ENCODE results near the gene TMEM171. TPM values are rescaled to one million over a fixed set of nuclear protein-coding genes. Genes with fewer than 3 reads are reported as not detected.
A peak's percentile ranks its signal among the peaks of the same experiment; 100 is the strongest.

TMEM171 gene, protein sequence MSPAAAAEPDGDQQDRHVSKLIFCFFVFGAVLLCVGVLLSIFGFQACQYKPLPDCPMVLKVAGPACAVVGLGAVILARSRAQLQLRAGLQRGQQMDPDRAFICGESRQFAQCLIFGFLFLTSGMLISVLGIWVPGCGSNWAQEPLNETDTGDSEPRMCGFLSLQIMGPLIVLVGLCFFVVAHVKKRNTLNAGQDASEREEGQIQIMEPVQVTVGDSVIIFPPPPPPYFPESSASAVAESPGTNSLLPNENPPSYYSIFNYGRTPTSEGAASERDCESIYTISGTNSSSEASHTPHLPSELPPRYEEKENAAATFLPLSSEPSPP
- total RNA-seq (2014; rRNA removed; shearing (Covaris generic)): 9.4 and 11.9 TPM in 2 replicates

DNA sequence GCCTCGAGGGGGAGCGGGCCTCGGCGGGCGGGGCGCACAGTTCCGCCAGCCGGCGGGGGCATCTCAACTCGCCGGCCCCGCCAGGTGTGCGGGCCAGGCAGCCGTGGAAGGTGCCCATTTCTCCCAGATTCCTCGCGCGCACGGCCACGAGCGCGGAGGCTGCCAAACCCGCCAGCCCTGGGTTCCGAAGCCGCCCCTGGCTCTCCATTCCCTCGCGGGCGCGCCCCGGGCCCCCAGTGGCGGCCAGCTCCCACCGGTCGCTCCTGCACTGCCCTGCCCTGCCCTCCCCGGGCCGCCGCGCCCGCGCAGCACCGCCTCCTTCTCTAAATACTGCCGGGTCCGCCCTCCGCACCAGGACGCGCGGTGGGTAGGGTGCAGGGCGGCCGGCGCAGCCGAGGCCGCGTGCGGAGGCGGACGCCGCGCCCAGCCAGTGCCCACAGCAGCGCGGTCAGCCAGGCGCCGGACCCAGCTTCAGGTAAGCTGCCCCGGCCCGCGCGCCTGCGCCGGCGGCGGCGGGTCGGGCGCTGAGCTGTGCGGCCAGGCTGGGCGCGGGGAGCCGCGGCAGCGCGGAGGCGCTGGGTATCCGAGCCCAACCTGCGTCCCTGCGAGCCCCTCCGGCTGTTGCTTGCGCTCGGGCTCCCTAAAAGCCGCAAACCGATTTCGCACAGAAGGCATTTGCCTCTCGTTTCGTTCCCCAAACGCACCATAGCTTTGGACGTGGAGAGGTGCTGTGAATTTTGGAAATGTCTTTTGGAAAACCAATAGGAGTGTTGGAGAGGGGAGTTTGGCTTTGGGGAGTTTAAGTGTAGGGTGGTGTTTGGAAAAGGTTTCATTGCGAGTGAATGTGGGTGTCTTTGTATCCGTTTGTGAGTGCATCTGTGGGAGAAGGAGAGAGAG is at the start of gene TMEM171:
Gene TMEM171, plus strand, starts transcription at position 354 of the 897 bp plus-strand sequence. CDS start 2,799 bp downstream, outside the sequence.
- DNase-seq (ENCODE audit: low read depth): peak; percentile 39

DNA sequence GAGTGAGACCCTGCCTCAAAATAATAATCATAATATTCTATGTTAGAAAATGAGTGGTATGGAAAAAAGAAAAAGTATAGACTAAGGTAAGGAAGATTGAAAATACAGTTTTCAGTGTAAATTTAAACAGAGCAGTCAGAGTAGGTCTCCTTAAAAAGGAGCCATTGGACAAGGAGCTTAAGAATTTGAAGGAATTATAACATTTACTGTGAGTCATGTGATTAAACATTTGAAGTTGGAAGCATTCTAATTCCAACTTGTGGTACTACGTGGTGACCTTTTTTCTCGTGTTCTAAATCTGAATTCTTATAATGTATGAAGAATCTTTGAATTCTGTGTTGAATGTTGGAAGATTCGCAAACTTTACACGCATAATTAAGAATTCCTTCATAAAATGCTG is 39.3 kb upstream of the TMEM171 start:
- no peak for DNase-seq (ENCODE audit: low read depth)

DNA sequence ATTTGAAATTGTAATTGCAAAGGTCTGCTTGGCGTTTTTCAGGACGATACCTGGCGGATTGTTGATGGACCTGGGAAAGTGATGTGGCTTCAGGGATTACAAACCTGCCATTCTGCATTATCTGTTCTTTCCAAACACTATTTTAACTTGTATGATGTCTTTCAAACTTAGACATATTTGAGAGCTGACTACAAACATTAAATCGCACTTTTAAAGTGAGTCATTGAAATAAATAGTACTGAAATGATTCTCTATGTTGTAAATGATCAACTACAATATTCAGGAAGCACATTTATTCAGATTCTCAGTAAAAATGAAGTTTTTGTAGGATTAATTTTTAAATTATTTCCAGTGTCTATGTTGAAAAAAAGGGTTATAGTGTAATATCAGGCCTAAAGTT is 32.3 kb upstream of the TMEM171 start:
- DNase-seq (ENCODE audit: low read depth): no peak

DNA sequence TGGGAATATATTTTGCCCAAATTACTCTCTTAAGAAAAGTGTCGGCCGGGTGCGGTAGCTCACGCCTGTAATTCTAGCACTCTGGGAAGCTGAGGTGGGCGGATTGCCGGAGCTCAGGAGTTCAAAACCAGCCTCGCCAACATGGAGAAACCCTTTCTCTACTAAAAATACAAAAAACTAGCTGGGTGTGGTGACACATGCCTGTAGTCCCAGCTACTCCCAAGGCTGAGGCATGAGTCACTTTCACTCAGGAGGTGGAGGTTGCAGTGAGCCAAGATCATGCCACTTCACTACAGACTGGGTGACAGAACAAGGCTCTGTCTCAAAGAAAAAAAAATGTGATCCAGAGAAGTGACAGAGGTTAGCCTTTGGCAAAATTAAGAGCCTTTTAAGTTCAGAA is 26.4 kb upstream of the TMEM171 start:
- DNase-seq (ENCODE audit: low read depth): peak; percentile 81

DNA sequence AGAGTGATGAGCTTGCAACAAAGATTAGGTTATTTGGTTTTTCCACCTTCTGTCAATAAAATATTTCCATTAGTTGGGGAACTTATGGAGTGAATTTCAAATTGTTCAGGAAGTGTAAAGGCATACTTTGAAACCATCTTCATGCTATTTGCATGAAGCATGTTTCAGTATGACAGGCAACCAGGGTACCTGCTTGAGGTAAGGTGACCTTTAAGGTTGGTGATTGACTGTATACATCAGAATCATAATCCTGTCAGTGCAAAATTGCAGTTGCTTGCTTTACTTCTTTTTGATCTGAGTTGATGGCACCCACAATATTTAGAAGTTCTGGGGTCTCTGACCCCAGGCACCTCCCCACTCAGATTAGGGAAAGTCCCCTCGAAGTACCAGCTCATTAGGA is 26.0 kb upstream of the TMEM171 start:
- DNase-seq (ENCODE audit: low read depth): no peak

DNA sequence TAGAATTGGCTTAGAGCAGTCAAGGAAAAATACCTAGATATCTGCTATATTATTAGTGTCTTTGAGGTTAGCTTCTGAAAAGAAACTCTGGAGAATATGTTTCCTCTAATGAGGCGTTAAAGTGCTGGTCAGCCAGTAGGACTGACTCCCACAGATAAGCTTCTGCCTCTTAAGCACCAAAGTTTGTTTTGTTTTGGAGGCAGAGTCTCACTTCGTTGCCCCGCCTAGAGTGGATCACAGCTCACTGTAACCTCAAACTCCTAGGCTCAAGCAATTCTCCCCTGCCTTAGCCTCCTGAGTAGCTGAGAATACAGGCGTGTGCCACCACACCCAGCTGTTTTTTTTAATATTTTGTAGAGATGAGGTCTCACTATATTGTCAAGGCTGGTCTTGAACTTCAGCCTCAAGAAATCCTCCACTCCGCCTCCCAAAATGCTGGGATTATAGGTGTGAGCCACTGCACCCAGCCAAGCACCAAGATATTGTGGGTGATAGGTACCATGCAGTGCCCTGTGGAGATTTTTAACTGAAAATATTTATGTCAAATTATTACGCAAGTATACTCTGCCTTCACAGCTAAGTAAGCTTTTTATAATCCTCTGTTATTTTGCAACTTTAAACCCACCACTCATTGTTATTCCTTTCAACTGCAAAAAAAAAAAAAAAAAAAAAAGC is 24.7 kb upstream of the TMEM171 start:
- no peak for DNase-seq (ENCODE audit: low read depth)

DNA sequence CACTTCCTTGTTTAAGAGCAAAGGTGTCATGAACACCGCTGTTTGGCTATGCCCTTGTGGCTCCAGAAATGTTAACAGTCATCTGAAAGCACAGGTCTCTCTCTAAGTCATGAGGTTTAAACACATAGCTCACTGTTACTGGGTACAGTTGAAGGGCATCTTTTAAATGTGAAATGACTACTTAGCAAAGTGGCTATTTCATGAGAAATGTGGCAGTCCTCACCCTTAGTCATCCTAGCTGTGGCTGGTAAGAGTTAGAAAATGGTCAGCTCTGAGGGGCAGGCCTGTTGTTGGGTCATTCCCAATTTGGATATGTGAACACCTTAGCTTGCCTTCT is 24.2 kb upstream of the TMEM171 start:
- no peak for DNase-seq (ENCODE audit: low read depth)

DNA sequence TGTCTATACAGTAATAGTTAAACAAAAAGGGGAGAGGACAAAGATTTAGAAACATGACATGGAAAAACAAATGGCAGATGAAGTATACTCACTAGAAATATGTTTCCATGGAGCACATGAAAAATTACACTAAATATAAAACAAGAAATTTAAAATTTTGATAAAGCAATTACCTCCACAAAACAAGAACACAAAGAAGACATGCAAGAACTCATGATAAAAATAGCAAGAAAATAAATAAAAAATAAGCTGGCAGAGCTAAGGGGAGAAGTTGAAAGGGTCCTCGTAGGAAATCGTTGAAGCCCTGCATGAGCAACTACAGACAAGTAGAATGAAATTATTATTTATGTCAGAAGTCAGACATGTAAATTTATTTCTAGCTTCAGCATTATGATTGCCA is 22.6 kb upstream of the TMEM171 start:
- no peak for DNase-seq (ENCODE audit: low read depth)

DNA sequence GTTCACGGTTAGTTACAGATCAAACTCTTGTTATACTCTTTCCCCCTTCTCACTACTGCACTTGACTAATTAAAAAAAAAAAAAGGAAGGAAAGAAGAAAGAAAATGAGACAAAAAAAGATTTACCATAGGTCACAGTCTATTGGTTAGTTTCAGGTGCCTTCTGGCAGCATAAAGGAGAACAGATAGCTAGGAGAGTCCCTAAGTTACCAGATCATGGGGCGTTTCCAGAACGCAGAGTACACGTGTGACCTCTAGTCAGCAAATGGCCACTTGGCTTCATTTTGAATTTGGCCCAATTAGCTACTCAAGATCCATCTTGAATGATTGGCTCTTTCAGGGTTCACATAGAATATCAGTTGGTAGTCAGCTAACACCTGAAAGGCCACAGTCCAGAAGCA is 20.3 kb upstream of the TMEM171 start:
- DNase-seq (ENCODE audit: low read depth): no peak

DNA sequence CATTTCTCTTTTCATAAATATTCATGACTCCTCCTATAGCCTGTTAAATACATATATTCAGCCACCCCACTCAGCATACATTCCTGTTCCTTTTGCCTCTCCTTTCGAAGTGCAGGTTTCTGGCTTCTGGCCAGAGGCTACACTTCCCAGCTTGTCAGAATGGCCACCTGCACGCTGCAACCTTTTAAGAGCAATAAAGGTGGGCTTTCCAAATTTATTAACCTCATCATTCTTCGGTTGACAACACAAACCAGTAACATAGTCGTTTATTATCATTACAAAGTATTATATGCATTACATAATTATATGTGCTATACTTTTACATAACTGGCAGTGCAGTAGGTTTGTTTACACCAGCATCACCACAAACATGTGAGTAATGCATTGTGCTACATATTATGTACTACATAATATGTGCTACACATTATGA is 16.5 kb upstream of the TMEM171 start:
- no peak for DNase-seq (ENCODE audit: low read depth)

DNA sequence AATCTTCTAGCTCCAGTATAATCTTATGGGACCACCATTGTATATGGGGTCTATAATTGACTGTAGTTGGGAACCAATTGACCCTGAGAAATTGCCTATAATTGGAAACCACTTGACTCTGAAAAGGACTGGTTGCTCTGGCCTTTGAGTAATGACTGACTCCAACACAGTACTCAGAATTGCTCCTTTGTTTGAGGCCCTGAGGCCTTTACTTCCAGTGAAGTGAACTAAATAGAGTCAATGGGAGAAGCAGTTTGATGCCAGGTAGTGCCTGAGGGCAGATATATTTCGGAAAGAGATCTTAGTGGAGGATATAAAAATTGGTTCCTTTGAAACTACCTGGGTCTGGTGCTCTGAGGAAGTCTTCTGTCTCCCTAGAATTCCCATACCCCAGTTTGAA is 16.0 kb upstream of the TMEM171 start:
- no peak for DNase-seq (ENCODE audit: low read depth)

DNA sequence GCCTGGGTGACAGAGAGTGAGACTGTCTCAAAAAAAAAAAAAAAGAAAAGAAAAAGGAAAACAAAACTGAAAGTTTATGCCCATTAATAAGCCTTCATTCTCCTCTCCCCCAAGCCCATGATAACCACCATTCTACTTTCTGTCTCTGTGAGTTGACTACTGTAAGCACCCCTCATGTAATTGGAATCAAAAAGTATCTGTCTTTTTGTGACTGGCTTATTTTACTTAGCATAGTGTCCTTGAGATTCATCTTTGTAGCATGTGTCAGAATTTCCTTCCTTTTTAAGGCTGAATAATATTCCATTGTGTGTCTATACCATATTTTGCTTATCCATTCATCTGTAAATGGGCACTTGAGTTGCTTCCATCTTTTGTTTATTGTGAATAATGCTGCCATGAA is 14.0 kb upstream of the TMEM171 start:
- DNase-seq (ENCODE audit: low read depth): peak; percentile 37

DNA sequence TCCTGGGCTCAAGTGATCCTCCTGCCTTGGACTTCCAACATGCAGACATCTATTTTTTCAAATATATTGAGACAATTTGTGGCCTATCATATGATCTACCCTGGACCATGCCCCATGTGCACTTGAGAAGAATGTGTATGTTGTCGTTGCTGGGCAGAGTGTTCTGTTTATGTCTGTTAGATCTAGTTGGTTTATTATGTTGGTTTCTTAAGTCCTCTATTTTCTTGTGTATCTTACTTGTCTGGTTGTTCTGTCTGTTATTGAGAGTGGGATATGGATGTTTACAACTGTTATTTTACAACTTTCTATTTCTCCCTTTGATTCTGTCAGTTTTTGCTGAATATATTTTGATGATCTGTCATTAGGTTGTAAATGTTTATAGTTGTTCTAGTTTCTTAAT is 10.2 kb upstream of the TMEM171 start:
- no peak for DNase-seq (ENCODE audit: low read depth)

DNA sequence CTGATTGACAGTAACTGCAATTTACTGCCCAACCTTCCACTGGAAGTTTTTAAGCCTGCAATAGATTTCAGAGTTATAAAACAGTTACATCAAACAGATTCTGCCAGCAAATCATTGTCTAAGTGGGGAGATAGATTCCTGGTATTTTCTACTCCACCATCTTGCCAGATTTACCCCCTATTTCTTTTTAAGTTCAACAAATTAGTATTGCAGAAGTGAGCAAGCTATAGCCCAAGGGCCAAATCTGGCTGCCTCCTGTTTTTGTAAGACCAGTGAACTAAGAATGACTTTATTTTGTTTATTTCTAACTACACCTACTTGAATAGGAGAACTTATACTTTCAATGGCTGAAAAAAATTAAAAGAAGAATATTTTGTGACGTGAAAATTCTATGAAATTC is 8.8 kb upstream of the TMEM171 start:
- peak; percentile 54 for DNase-seq (ENCODE audit: low read depth)

DNA sequence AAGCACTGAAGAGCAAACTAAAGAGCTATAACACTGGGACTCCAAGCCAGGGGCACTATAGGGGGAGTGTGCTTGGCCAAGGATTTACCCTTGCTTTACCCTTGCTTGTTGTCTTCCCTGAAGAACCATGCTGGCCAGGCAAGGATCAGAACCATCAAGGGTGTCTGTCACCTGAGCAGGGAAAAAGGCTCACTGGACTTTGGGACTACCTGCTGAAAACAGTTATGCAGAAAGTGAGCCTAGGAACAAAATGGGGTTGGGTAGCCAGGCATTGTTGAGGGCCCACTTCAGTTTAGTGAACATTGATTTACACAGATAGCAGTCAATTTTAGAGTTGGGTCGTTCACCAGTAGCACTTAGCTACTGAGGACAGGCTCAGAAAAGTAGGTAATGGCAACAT is 8.0 kb upstream of the TMEM171 start:
- DNase-seq (ENCODE audit: low read depth): no peak

DNA sequence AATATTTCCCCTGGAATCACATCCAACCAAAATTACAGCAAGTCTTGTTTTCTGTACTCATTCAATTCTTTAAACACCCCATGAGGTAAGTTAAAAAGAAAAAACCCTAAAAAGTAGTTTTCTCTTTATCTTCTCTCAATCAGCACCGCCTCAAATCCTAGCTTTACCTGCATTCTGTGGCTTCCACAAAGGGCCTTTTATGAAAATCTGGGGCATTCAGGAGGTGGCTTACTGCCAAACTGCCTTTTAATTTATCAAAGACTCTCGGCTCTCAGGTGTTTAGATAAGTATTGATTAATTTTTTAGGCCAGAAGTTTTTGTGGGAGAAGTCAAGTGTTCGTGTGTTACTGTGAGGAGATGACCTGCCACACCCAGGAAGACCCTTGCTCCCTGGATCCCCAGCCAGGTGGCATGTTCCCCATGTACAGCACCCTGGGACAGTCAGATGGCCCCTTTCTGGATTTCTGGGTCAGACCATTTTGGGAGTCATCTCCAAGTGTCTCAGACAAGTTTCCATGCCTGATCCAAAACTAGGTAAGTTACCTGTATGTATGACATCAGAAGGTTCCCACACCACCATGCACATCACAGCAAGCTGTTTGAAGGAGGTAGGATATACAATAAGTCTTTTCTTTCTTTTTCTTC is 6.2 kb upstream of the TMEM171 start:
- DNase-seq (ENCODE audit: low read depth): no peak

DNA sequence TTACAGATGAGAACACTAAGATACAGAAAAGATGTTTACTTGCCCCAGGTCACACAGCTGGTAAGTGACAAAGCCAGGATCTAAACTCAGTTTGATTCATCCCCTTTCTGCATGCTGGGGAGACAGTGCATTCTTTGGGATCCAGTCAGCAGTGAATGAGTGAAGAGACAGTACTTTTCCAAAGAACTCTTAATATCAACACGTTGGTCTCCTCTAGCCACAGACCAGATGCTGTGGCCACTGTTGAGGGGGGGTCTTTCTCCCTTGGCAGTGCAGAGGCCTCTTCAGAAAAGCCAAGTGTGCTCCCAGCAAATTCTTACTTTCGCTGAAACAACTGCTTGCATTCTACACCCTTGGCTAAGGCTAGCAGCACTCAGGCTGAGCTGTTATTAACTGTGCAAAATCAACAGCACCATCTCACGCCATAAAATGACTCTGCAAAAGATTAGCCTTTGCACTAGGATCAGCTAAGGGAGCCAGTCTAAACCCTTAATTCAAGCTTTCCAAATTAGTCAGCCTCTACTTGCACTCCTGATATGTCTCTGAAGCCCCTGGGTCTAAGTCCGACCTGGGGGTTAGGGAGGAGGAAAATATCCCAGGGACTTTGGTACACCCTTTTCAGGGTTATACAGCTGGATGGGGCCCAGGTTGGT is 4.8 kb upstream of the TMEM171 start:
- peak; percentile 97 for DNase-seq (ENCODE audit: low read depth)

DNA sequence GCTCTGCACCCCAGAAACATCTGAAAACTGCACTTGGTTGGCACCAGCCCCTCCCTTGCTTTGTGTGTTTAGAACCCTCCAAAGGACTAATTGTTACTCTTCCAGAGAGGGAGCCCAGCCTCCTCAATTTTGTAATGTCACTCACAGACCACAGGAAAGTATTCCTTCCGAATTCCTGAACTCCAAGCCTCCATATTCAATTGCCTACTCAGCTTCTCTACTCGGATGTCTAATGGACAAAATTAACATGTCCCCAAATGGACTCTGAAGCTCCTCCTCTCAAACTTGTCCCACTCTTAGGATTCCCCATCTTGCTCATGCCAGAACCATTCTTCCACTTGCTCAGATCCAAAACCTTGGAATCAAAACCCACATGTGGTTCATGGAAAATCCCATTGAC is 3.9 kb upstream of the TMEM171 start:
- DNase-seq (ENCODE audit: low read depth): peak; percentile 55

DNA sequence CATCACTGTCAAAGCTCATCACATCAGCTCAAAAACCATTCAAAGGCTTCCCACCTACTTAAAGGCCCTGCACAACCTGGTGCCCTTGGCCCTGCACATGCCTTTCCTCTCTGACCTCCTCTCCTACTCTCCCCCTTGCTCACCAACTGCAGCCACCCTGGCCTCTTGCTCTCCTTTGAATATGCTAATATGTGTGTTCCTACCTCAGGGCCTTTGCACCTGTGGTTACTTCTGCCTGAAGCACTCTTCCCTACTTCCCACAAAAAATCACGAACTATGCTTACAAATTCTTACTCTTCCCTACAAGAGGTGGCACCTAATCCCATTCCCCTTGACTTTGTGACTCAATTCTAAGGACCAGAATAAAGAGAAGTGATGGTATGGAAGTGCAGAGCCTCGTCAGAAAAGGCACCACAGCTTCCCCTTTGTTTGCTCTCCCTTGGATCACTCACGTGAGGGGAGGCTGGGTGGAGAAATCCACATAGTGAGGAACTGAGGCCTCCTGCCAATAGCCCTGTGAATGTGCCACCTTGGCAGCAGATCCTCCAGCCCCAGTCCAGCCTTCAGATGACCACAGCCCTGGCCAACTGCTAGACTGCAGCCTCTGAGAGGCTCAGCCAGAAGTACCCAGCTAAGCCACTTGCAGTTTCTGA is 3.2 kb upstream of the TMEM171 start:
- DNase-seq (ENCODE audit: low read depth): no peak

DNA sequence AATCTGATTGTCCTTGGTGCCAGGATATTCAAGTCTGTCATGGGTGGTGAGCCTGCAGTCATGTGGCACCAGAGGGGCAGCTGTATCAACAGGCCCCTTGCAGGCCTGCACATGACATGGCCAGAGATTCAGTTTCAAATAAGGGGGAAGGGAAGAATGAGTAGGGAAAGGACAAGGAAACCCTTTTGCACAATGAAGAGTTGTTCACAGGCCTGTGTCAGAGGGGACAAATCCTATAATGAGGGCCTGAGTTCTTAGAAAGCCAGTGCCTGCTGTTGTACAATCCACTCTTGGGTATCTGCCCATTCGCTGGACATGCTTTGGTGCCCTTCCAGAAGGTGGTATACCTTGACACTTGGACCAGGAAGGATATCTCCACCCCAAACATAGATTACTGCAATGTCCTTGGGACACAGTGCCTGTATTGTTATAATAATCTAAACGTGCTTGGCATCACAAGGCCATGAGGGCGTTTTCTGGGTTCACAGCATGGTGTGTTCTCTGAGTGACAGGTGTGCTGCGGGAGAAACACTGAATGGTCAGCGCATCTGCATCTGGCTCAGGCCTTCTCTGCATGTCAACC is 1.9 kb upstream of the TMEM171 start:
- DNase-seq (ENCODE audit: low read depth): no peak

Measured in RPMI7951 (cell line).